ENCODE measurements around the gene DDX18. TPM values are rescaled to one million over a fixed set of nuclear protein-coding genes. Genes with fewer than 3 reads are reported as not detected.

Gene DDX18
- total RNA-seq, 2 experiments from 2014 or later: 80.7 to 93.9 TPM

GRCh38 chr2:117850015-117850414, 35.5 kb downstream of the DDX18 start:
- no peak overlapping the region for H3K4me3 Mint-ChIP-seq
- H3K4me1 Mint-ChIP-seq: no peaks in the 10 kb centered on the region
- H3K36me3 Mint-ChIP-seq (ENCODE audit: low read depth): no peaks in the 10 kb centered on the region
- POLR2A ChIA-PET: no interaction called here
- CTCF ChIA-PET: interaction anchor here (1.0 kb wide), 1 partner anchor 153 kb away, joined by 3 read pairs; no protein-coding TSS in a partner anchor
- H3K9me3 Mint-ChIP-seq: no peaks in the 10 kb centered on the region
- H3K27me3 Mint-ChIP-seq: peaks cover 32% of the 10 kb centered on the region
- no peak overlapping the region for H3K27ac Mint-ChIP-seq
- no peak for DNase-seq

- no peak overlapping the region for H3K27ac Mint-ChIP-seq
- POLR2A ChIA-PET: no interaction called here
- CTCF ChIA-PET: no interaction called here
- no peak overlapping the region for H3K4me3 Mint-ChIP-seq
- no peak for DNase-seq
- no peaks in the 10 kb centered on the region for H3K36me3 Mint-ChIP-seq (ENCODE audit: low read depth)
- H3K9me3 Mint-ChIP-seq: no peaks in the 10 kb centered on the region
- H3K4me1 Mint-ChIP-seq: no peaks in the 10 kb centered on the region
- H3K27me3 Mint-ChIP-seq: peaks cover 32% of the 10 kb centered on the region
Measured at GRCh38 chr2:117850461-117850860, 36.0 kb downstream of the DDX18 start.

- Mint-ChIP-seq H3K27me3 (peaks cover 32% of the 10 kb centered on the region), H3K4me1 (no peaks in the 10 kb centered on the region), H3K4me3 (no peak overlapping the region), H3K9me3 (no peaks in the 10 kb centered on the region), H3K36me3 (ENCODE audit: low read depth) (no peaks in the 10 kb centered on the region), H3K27ac (no peak overlapping the region)
- POLR2A ChIA-PET: no interaction called here
- DNase-seq: no peak
- CTCF ChIA-PET: no interaction called here
Measured at GRCh38 chr2:117851969-117852368, 37.5 kb downstream of the DDX18 start.

- Mint-ChIP-seq H3K36me3 (ENCODE audit: low read depth) (no peaks in the 10 kb centered on the region), H3K4me3 (no peak overlapping the region), H3K27ac (no peak overlapping the region), H3K4me1 (no peaks in the 10 kb centered on the region), H3K27me3 (peaks cover 29% of the 10 kb centered on the region), H3K9me3 (no peaks in the 10 kb centered on the region)
- ChIA-PET POLR2A (no interaction called here), CTCF (no interaction called here)
- no peak for DNase-seq
Measured at GRCh38 chr2:117853316-117853715, 38.8 kb downstream of the DDX18 start.

- POLR2A ChIA-PET: no interaction called here
- no peaks in the 10 kb centered on the region for H3K9me3 Mint-ChIP-seq
- no peaks in the 10 kb centered on the region for H3K4me1 Mint-ChIP-seq
Measured at GRCh38 chr2:117853873-117854272, 39.4 kb downstream of the DDX18 start.

GRCh38 chr2:117854610-117855009, 40.1 kb downstream of the DDX18 start:
- no peak overlapping the region for H3K4me3 Mint-ChIP-seq
- no peaks in the 10 kb centered on the region for H3K9me3 Mint-ChIP-seq
- ChIA-PET CTCF (no interaction called here), POLR2A (no interaction called here)
- peaks cover 26% of the 10 kb centered on the region for H3K27me3 Mint-ChIP-seq
- no peak overlapping the region for H3K27ac Mint-ChIP-seq
- no peaks in the 10 kb centered on the region for H3K4me1 Mint-ChIP-seq
- H3K36me3 Mint-ChIP-seq (ENCODE audit: low read depth): no peaks in the 10 kb centered on the region
- DNase-seq: no peak

More at GRCh38 chr2:117853873-117854272, 39.4 kb downstream of the DDX18 start:
- Mint-ChIP-seq H3K36me3 (ENCODE audit: low read depth) (no peaks in the 10 kb centered on the region), H3K4me3 (no peak overlapping the region), H3K27ac (no peak overlapping the region), H3K27me3 (peaks cover 29% of the 10 kb centered on the region)
- DNase-seq: no peak
- CTCF ChIA-PET: no interaction called here

- DNase-seq: no peak
- Mint-ChIP-seq H3K36me3 (ENCODE audit: low read depth) (no peaks in the 10 kb centered on the region), H3K27me3 (peaks cover 15% of the 10 kb centered on the region), H3K27ac (no peak overlapping the region), H3K9me3 (no peaks in the 10 kb centered on the region), H3K4me3 (no peak overlapping the region), H3K4me1 (no peaks in the 10 kb centered on the region)
- ChIA-PET POLR2A (no interaction called here), CTCF (no interaction called here)
Measured at GRCh38 chr2:117855886-117856285, 41.4 kb downstream of the DDX18 start.

- H3K4me3 Mint-ChIP-seq: no peak overlapping the region
- no peak overlapping the region for H3K27ac Mint-ChIP-seq
- ChIA-PET CTCF (no interaction called here), POLR2A (no interaction called here)
- peaks cover 9% of the 10 kb centered on the region for H3K27me3 Mint-ChIP-seq
- no peaks in the 10 kb centered on the region for H3K36me3 Mint-ChIP-seq (ENCODE audit: low read depth)
- no peaks in the 10 kb centered on the region for H3K4me1 Mint-ChIP-seq
- no peaks in the 10 kb centered on the region for H3K9me3 Mint-ChIP-seq
- DNase-seq: no peak
Measured at GRCh38 chr2:117856415-117857210, 42.1 kb downstream of the DDX18 start.

- H3K4me1 Mint-ChIP-seq: no peaks in the 10 kb centered on the region
- H3K27ac Mint-ChIP-seq: no peak overlapping the region
- DNase-seq: no peak
- ChIA-PET POLR2A (no interaction called here), CTCF (no interaction called here)
- no peak overlapping the region for H3K4me3 Mint-ChIP-seq
- H3K36me3 Mint-ChIP-seq (ENCODE audit: low read depth): no peaks in the 10 kb centered on the region
- no peaks in the 10 kb centered on the region for H3K9me3 Mint-ChIP-seq
- peaks cover 8% of the 10 kb centered on the region for H3K27me3 Mint-ChIP-seq
Measured at GRCh38 chr2:117858336-117858735, 43.8 kb downstream of the DDX18 start.

GRCh38 chr2:117858892-117859531, 44.5 kb downstream of the DDX18 start:
- Mint-ChIP-seq H3K4me1 (no peaks in the 10 kb centered on the region), H3K36me3 (ENCODE audit: low read depth) (no peaks in the 10 kb centered on the region), H3K27ac (no peak overlapping the region), H3K4me3 (no peak overlapping the region), H3K9me3 (no peaks in the 10 kb centered on the region), H3K27me3 (peaks cover 8% of the 10 kb centered on the region)
- POLR2A ChIA-PET: no interaction called here
- no peak for DNase-seq
- CTCF ChIA-PET: no interaction called here

GRCh38 chr2:117859532-117859911, 45.0 kb downstream of the DDX18 start:
- Mint-ChIP-seq H3K9me3 (no peaks in the 10 kb centered on the region), H3K27ac (no peak overlapping the region), H3K27me3 (peaks cover 4% of the 10 kb centered on the region), H3K4me3 (no peak overlapping the region), H3K36me3 (ENCODE audit: low read depth) (no peaks in the 10 kb centered on the region), H3K4me1 (no peaks in the 10 kb centered on the region)
- POLR2A ChIA-PET: no interaction called here
- CTCF ChIA-PET: no interaction called here
- no peak for DNase-seq

- Mint-ChIP-seq H3K4me1 (no peaks in the 10 kb centered on the region), H3K27me3 (peaks cover 4% of the 10 kb centered on the region), H3K4me3 (no peak overlapping the region), H3K36me3 (ENCODE audit: low read depth) (no peaks in the 10 kb centered on the region), H3K27ac (no peak overlapping the region), H3K9me3 (no peaks in the 10 kb centered on the region)
- ChIA-PET POLR2A (no interaction called here), CTCF (no interaction called here)
- DNase-seq: no peak
Measured at GRCh38 chr2:117859924-117860647, 45.6 kb downstream of the DDX18 start.

- ChIA-PET CTCF (interaction anchor here (0.6 kb wide), 1 partner anchor 1004 kb away, joined by 3 read pairs; no protein-coding TSS in a partner anchor), POLR2A (no interaction called here)
- no peaks in the 10 kb centered on the region for H3K4me1 Mint-ChIP-seq
- no peaks in the 10 kb centered on the region for H3K9me3 Mint-ChIP-seq
- no peak overlapping the region for H3K27ac Mint-ChIP-seq
- no peak overlapping the region for H3K4me3 Mint-ChIP-seq
- H3K27me3 Mint-ChIP-seq: peaks cover 4% of the 10 kb centered on the region
- no peak for DNase-seq
- no peaks in the 10 kb centered on the region for H3K36me3 Mint-ChIP-seq (ENCODE audit: low read depth)
Measured at GRCh38 chr2:117862459-117862858, 48.0 kb downstream of the DDX18 start.
